Activated gamma-delta T cell treated with anti-CD3 and anti-CD28 coated beads, Interleukin-2, amount 50 U/mL, for 16 hours (primary cell): ENCODE measurements around the gene KRTAP4-5.
"Not testable (repeated sequence)": the region's sequence is repeated elsewhere in the genome, so short reads cannot be mapped to it uniquely, and the experiment has no call there.

ENCODE experiments used
- DNase-seq: peaks from one replicate; pipeline ENCODE4 v3.0.0-alpha.2; 2020; ENCODE audit warnings: low read depth

Gene KRTAP4-5

DNA sequence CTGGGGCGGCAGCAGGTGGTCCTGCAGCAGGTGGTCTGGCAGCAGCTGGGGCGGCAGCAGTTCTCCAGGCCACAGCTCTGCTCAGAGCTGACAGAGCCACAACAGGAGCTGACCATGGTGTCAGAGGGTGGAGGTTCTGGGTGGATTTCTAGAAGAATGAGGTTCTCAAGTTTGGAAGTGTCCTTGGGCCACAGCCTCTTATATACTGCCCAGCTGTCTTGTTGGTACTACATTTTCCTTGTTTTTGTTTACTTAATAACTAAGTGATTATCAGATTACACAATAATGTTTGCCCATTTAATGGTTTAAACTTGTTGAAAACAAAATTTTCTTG, at the start of gene KRTAP4-5:
Gene KRTAP4-5, minus strand, starts transcription at position 174 of the 334 bp plus-strand sequence. Its CDS starts 58 bp downstream, at position 116.
- no peak for DNase-seq

DNA sequence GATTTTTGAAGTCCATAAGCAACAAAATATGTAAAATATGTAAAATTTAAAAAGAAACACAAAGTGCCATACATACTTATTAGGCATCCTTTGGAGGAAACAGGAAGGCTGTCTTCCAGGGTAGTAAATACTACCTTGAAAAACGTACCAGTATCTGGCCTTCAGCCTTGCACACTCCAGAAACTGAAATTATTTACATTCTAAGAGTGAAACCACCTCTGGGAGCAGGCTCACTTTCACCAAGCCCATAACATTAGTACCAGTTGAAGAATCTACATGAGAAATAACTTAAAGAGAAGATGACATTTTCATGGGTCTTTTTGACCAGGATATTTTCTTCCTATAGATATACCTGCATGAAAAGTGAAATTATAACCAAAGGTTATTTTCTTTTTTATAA, 46.4 kb upstream of the KRTAP4-5 start:
- no peak for DNase-seq

DNA sequence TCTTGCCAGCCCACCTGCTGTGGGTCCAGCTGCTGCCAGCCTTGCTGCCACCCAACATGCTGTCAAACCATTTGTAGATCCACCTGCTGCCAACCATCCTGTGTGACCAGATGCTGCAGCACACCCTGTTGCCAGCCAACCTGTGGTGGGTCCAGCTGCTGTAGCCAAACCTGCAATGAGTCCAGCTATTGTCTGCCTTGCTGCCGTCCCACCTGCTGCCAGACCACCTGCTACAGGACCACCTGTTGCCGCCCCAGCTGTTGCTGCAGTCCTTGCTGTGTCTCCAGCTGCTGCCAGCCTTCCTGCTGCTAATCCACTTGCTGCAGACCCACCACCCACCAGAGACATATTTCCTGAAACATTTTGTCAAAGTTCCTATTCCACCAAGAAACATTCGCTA, 40.7 kb upstream of the KRTAP4-5 start:
- DNase-seq: no peak

DNA sequence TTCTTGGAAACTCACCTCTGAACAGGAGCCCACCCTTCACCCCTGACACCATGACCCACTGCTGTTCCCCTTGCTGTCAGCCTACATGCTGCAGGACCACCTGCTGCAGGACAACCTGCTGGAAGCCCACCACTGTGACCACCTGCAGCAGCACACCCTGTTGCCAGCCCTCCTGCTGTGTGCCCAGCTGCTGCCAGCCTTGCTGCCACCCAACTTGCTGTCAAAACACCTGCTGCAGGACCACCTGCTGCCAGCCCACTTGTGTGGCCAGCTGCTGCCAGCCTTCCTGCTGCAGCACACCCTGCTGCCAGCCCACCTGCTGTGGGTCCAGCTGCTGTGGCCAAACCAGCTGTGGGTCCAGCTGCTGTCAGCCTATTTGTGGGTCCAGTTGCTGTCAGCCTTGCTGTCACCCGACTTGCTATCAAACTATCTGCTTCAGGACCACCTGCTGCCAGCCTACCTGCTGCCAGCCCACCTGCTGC, 40.3 kb upstream of the KRTAP4-5 start, which contains the start of gene KRTAP9-1:
Gene KRTAP9-1, plus strand, starts transcription at position 51 of the 482 bp plus-strand sequence. Its CDS starts 0 bp downstream, at position 51.
- not testable (repeated sequence) for DNase-seq

DNA sequence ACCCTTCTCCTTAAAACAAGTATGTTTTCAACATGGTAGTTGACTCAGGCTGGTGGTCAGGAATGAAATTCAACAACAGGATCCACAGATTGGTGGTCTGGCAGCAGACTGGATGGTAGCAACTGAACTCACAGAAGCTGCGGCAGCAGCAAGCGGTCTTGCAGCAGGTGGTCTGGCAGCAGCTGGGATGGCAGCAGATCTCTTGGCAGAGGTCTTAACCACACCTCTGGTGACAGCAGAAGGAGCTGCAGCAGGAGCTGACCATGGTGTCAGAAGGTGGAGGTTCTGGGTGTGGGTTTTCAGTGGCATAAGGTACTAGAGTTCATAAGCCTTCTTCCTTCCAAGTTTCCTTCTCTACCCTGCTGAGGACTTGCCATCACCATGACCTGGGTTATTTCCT, 37.2 kb upstream of the KRTAP4-5 start:
- no peak for DNase-seq

DNA sequence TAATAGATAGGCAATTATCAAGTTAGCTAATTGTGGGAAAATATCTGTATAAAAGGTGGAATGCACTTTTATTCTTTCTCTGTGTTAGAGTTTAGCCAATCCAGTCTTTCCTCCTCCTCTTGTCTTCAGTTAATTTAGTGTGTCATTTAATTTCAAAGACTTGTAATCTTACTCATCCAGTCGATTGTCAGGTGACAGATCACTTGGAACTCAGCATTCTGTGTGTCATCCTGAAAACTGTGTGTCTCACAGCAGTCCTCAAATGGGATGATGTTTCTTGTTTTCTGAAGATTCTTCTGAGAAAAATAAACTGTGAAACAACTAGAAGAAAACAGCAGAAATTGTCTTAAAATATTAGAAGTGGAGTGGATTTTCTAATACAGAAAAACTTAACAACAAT, 35.4 kb upstream of the KRTAP4-5 start:
- DNase-seq: no peak

DNA sequence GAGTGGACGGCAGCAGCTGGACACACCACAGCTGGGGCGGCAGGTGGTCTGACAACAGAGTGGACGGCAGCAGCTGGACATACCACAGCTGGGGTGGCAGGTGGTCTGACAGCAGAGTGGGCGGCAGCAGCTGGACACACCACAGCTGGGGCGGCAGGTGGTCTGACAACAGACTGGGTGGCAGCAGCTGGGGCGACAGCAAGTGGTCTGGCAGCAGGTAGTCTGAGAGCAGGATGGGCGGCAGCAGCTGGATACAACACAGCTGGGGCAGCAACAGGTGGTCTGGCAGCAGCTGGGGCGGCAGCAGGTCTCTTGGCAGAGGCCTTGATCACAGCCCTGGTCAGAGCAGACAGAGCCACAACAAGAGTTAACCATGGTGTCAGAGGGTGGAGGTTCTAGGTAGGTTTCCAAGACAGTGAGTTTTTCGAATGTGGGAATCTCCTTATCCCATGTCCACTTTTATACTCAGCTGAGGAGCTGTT, 34.9 kb upstream of the KRTAP4-5 start, which contains the start of gene KRTAP4-1:
Gene KRTAP4-1, minus strand, starts transcription at position 432 of the 482 bp plus-strand sequence. Its CDS starts 57 bp downstream, at position 375.
- DNase-seq: no peak

DNA sequence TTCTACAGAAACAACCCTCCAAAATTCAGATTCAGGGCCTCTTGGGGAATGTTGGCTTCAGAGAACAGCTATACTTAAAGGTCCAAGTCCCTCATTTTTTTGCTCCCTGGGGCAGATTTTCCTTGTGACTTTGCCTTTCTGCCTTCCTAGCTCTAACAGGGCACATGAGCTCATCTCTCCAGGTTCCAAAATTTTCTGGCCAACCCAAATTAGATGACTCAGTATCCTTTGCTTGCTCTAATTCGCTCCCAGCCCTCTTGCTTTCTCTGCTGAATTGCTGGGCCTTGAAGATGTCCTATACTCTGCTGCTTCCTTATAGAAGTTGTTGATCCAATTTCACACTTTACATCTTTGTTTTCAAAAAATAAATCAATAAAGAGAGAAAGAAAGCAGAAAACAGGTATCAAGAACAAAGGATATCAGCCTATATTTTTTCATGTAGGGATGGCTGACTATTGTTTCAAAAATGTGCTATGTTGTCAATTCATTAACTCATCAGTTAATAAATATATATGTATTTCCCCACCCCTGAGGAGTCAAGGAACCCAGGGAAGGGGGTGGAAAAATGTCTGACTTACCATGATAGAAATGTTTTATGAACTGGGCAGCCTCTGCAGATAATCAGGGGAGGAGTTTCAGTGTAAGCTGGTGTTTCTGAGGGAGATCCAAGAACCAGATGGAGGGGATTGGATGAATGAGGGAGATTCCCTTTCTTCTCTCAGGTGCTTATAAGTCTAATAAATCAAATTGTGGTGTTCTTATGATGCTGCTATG, 29.4 kb upstream of the KRTAP4-5 start:
- DNase-seq: no peak

DNA sequence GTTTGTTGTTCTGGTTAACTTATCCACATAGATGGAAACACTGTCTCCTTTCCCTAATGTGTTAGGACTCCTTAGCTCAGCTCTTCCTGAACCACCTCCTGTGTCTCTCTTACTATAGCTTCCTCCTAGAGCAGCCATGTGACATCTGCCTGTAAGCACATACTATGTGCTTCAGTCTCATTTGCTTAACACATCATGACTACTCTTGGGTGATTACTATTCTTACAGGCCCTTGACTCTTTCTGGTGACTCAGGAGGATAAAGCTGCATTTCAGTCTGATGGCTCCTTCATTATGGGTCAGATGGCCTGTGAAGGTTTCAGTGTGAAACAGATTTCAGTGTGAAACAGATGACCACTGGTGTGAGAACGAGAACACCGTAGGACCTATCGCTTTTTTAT, 28.7 kb upstream of the KRTAP4-5 start:
- no peak for DNase-seq

DNA sequence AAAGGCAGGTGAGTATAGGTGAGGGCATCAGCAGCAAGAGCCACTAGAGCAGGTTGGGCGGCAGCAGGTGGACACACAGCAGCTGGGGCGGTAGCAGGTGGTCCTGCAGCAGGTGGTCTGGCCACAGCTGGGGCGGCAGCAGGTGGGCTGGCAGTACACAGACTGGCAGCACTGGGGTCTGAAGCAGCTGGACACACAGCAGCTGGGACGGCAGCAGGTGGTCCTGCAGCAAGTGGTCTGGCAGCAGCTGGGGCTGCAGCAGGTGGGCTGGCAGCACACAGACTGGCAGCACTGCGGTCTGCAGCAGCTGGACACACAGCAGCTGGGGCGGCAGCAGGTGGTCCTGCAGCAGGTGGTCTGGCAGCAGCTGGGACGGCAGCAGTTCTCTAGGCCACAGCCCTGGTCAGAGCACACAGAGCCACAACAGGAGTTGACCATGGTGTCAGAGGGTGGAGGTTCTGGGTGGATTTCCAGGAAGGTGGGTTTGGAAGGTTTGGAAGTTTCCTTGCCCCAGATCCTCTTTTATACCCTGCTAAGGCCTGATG, 28.2 kb upstream of the KRTAP4-5 start, which contains the start of gene KRTAP4-2:
Gene KRTAP4-2, minus strand, starts transcription at position 495 of the 545 bp plus-strand sequence. Its CDS starts 57 bp downstream, at position 438.
- no peak for DNase-seq

DNA sequence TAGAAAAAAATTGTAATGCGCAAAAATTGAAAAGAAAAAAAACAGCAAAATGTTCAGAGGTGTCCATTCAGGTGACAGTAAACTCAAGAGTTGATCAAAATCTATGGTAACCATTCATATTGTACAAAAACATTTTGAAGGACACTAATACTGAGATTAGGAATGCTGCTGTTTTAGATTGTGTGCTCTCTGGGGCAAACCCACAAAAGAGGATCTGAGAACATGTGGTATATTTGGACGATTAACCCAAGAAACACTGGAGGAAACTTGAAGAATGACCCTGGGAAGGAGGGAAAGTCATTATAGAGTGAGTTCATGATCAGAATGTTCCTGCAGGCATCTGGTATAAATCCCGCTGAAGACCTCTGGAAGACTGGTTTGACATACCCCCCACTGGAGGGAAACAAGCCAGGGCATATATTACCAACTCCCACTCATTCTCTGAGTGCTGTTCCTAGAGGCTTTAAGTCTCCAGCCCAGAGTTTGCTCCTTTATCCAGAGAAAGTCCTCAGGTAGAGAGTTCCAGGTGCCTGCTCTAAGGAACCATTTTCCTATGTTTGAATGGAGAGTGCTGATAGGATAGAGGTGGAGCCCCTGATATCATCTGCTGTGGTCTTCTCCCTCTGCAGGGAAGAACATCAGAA, 27.2 kb upstream of the KRTAP4-5 start:
- no peak for DNase-seq

DNA sequence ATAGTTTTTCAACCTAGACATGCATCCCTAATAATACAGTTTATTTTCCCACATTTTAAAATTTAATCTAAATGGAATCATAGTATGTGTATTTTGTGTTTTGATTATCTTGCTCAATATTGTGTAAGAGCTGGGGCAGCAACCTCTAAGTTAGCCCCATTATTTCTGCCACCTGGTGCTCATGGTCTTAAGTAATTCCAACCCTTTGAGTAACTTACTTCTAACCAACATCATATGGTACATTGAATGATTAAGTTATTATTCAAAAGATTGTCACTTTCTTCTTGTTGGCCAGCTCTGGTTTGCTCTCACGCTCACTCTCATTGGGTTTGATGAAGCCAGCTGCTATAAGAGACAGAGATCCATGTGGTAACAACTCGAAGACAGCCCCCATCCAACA, 22.3 kb upstream of the KRTAP4-5 start:
- no peak for DNase-seq

DNA sequence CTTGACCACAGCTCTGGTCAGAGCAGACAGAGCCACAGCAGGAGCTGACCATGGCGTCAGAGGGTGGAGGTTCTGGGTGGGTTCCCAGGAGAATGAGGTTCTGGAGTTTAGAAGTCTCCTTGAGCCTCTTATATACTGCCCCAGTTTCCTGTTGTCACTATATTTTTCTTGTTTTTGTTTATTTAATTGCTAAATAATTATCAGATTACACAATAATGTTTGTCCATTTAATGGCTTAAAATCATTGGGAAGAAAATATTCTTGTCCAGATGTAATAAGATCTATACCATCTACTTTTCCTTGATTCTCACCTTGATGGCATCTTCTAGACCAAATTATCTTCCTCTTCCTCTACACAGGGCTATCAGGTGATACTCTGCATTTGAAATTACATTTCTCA, 18.5 kb upstream of the KRTAP4-5 start, which contains the start of gene KRTAP4-3:
Gene KRTAP4-3, minus strand, starts transcription at position 101 of the 400 bp plus-strand sequence. Its CDS starts 49 bp downstream, at position 52.
- no peak for DNase-seq

DNA sequence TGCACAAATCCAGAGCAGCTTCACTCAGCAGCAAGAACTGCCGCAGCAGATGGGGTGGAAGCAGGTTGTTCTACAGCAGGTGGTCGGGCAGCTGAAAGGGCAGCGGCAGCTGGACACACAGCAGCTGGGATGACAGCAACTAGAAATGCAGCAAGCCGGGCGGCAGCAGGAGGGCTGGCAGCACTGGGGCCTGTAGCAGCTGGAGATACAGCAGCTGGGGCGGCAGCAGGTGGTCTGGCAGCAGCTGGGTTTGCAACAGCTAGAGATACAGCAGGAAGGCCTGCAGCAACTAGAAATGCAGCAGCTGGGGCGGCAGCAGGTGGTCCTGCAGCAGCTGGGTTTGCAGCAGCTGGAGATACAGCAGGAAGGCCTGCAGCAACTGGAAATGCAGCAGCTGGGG, 17.9 kb upstream of the KRTAP4-5 start:
- no peak for DNase-seq

DNA sequence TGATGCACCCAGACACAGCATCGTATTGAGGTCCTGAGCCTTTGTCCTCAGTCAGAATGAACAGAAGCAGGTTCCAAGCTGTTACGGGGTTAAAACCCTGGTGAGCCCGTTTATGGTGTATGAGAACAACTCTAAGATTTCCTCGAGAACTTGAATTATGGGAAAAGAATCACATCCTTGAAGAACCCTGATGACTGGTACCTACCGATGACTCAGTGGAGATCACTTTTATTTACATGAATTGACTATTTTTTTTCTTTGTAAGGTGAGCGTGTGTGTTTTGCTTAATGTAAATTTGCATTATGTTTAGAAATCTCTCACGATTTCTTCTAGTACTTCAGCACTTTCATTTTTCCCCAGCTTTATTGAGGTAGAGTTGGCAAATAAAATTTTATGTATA, 14.2 kb upstream of the KRTAP4-5 start:
- no peak for DNase-seq

DNA sequence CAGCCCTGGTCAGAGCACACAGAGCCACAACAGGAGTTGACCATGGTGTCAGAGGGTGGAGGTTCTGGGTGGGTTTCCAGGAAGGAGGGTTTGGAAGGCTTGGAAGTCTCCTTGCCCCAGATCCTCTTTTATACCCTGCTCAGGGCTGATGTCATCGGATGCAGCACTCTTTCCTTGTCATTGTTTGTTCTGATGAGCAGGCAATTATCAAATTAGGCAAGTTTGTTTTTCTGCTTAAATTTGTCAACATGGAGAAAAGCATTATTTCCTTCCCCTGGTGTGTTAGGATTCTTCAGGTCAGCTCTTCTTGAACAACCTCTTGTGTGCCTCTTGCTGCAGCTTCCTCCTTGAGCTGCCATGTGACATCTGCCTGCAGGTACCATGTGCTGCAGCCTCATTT, 11.0 kb upstream of the KRTAP4-5 start, which contains the start of gene KRTAP4-4:
Gene KRTAP4-4, minus strand, starts transcription at position 101 of the 400 bp plus-strand sequence. Its CDS starts 57 bp downstream, at position 44.
- DNase-seq: no peak

DNA sequence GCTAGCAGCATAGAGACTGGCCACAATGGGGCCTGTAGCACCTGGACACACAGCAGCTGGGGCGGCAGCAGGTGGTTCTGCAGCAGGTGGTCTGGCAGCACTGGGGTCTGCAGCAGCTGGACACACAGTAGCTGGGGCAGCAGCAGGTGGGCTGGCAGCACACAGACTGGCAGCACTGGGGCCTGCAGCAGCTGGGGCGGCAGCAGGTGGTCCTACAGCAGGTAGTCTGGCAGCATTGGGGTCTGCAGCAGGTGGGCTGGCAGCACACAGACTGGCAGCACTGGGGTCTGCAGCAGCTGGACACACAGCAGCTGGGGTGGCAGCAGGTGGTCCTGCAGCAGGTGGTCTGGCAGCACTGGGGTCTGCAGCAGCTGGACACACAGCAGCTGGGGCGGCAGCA, 10.6 kb upstream of the KRTAP4-5 start:
- not testable (repeated sequence) for DNase-seq

DNA sequence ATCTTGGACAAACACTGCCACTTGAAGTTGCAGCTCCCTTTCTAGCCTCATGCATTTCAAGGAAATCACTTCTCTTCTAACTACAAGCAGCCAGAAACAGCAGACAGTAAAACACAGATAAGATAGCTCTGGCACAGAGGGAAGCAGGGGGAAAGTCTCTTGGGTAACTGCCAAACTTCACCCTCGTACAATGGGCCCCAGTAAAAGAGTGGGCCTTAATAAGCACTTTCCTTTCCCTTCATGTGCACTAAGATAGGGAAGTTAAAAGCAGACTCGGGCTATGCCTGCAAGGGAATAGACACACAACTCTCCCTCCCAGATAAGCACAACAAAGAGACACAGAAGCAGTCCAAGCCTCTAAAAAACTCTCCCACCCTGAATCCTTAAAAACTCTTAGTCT, 4.2 kb upstream of the KRTAP4-5 start:
- no peak for DNase-seq

DNA sequence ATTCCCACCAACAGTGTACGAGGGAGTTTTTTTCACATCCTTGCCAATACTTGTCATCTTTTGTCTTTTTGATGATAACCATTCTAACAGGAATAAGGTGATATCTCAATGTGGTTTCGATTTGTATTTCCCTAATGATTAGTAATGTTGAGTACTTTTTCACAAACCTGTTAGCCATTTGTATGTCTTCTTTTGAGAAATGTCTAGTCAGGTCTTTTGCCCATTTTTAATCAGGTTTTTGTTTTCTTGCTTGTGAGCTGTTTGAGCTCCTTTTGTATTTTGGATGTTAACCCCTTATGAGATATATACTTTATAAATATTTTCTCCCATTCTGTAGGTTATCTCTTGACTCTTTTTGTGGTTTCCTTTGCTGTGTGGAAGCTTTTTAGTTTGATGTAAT, 1.9 kb upstream of the KRTAP4-5 start:
- DNase-seq: no peak

DNA sequence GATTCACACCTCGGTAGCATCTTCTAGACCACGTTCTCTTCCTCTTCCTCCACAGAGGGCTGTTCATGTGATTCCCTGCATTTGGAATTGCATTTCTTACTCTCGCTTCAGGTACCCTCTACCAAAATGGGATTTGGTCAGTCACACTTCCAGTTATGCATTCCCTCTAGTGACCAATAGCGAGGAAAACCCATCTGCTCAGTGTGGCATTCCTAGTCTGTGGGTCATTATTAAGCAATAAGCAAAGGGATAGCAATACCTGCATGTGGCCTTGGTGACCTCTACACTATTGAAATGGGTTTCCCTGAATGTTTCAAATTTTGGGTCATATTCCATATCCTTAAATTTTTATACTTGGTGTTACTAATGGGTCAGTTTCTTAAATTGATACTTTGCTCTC, 401 bp upstream of the KRTAP4-5 start:
- no peak for DNase-seq

DNA sequence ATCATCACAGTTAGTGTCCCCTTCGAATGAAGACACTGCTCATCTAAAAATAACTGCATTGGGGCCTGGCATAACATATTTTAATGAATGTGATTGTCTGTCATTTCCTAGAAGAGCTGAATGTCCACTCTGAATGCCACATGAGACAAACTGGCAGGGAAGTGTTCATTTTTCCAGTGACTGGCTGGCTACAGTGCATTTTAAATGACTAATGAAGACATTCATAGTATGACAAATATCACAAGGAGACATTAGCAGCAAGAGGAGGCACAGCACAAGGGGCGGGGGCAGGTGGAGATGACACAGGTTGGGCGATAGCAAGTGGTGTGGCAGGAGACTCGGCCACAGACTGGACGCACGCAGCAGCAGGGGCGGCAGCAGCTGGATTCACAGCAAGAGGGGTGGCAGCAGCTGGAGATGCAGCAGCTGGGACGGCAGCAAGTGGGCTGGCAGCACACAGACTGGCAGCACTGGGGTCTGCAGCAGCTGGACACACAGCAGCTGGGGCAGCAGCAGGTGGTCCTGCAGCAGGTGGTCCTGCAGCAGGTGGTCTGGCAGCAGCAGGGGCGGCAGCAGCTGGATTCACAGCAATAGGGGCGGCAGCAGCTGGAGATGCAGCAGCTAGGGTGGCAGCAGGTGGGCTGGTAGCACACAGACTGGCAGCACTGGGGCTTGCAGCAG, 514 bp downstream of the KRTAP4-5 start:
- DNase-seq: not testable (repeated sequence)
